HG02763 (cell line): ENCODE data around the gene ITSN2.
"Not testable (repeated sequence)": the region's sequence is repeated elsewhere in the genome, so short reads cannot be mapped to it uniquely, and the experiment has no call there.

Experiments used
- ATAC-seq: cut with Tn5 transposase; IDR thresholded peaks from one replicate; pipeline ENCODE4 v1.9.1; 2021; ENCODE audit warnings: mild to moderate bottlenecking, moderate library complexity; ENCODE audit not compliant: unreplicated experiment

The ITSN2 gene

GRCh38 chr2:24360050-24360962, at the start of gene ITSN2:
Gene ITSN2, minus strand, starts transcription at chr2:24360536. Its CDS starts 32,454 bp downstream, at chr2:24328082.
- ATAC-seq: peak; percentile 73

- no peak for ATAC-seq
These were observed 48.8 kb upstream of the ITSN2 start for GRCh38 chr2:24409171-24409570.

- not testable (repeated sequence) for ATAC-seq
These were observed 48.4 kb upstream of the ITSN2 start for GRCh38 chr2:24408704-24409103.

- no peak for ATAC-seq
These were observed 44.2 kb upstream of the ITSN2 start for GRCh38 chr2:24404491-24404921.

GRCh38 chr2:24403832-24404212, 43.5 kb upstream of the ITSN2 start:
- no peak for ATAC-seq

GRCh38 chr2:24403168-24403831, 43.0 kb upstream of the ITSN2 start:
- no peak for ATAC-seq

- ATAC-seq: no peak
These were observed 42.1 kb upstream of the ITSN2 start for GRCh38 chr2:24402242-24403097.

- no peak for ATAC-seq
These were observed 40.0 kb upstream of the ITSN2 start for GRCh38 chr2:24400207-24400907.

- no peak for ATAC-seq
These were observed 39.3 kb upstream of the ITSN2 start for GRCh38 chr2:24399434-24400206.

- ATAC-seq: no peak
These were observed 34.7 kb upstream of the ITSN2 start for GRCh38 chr2:24394998-24395397.

- ATAC-seq: no peak
These were observed 32.3 kb upstream of the ITSN2 start for GRCh38 chr2:24392542-24393059.

- ATAC-seq: no peak
These were observed 25.0 kb upstream of the ITSN2 start for GRCh38 chr2:24385366-24385765.

GRCh38 chr2:24382363-24383073, 22.2 kb upstream of the ITSN2 start:
- ATAC-seq: no peak

GRCh38 chr2:24380820-24381219, 20.5 kb upstream of the ITSN2 start:
- no peak for ATAC-seq

- no peak for ATAC-seq
These were observed 15.2 kb upstream of the ITSN2 start for GRCh38 chr2:24375349-24376087.

GRCh38 chr2:24374301-24374700, 14.0 kb upstream of the ITSN2 start:
- no peak for ATAC-seq

GRCh38 chr2:24372033-24372432, 11.7 kb upstream of the ITSN2 start:
- no peak for ATAC-seq

- ATAC-seq: no peak
These were observed 5.5 kb upstream of the ITSN2 start for GRCh38 chr2:24365826-24366225.
